Loucy (cell line): ENCODE results near the gene CHCHD6.

Source experiments
- H2AFZ ChIP-seq: fragments of 200-600 bp; sonication (generic); 2 replicates; pipeline ENCODE4 v1.6.0; 2016; ENCODE audit warnings: antibody characterized with exemption, mild to moderate bottlenecking, low read length, moderate library complexity
- H3F3A ChIP-seq: fragments of 200-600 bp; 2 replicates; pipeline ENCODE4 v1.6.0; 2016; ENCODE audit warnings: antibody characterized with exemption, low read depth, mild to moderate bottlenecking
- H3K27me3 ChIP-seq: fragments of 200-600 bp; sonication (generic); 2 replicates; pipeline ENCODE4 v1.6.1; 2014; ENCODE audit warnings: low read length, mild to moderate bottlenecking; ENCODE audit not compliant: insufficient read depth, poor library complexity, severe bottlenecking
- H3K36me3 ChIP-seq: fragments of 200-600 bp; sonication (generic); 2 replicates; pipeline ENCODE4 v1.6.1; 2016; ENCODE audit warnings: low read length; ENCODE audit not compliant: insufficient read depth
- H3K4me1 ChIP-seq: fragments of 200-600 bp; sonication (generic); 2 replicates; pipeline ENCODE4 v1.5.1; 2014; ENCODE audit warnings: low read length, mild to moderate bottlenecking; ENCODE audit not compliant: insufficient read depth, poor library complexity, severe bottlenecking
- H3K4me2 ChIP-seq: fragments of 200-600 bp; sonication (generic); 2 replicates; pipeline ENCODE4 v1.6.0; 2014; ENCODE audit warnings: antibody characterized with exemption, low read length, low read depth, mild to moderate bottlenecking; ENCODE audit not compliant: poor library complexity, severe bottlenecking
- H3K4me3 ChIP-seq: fragments of 200-600 bp; sonication (generic); 2 replicates; pipeline ENCODE4 v1.5.1; 2014; ENCODE audit warnings: low read length, mild to moderate bottlenecking, mixed read lengths; ENCODE audit not compliant: poor library complexity, severe bottlenecking
- H3K79me2 ChIP-seq: fragments of 200-600 bp; sonication (generic); 2 replicates; pipeline ENCODE4 v1.6.1; 2014; ENCODE audit warnings: low read length; ENCODE audit not compliant: insufficient read depth
- H3K9ac ChIP-seq: fragments of 200-600 bp; sonication (generic); 2 replicates; pipeline ENCODE4 v1.6.0; 2014; ENCODE audit warnings: mild to moderate bottlenecking, low read depth, low read length, moderate library complexity; ENCODE audit not compliant: poor library complexity, severe bottlenecking
- H3K9me2 ChIP-seq: fragments of 200-600 bp; sonication (generic); replicated peaks from 2 replicates; pipeline ENCODE4 v1.6.1; 2016; ENCODE audit warnings: low read depth, low read length, mixed read lengths
- H3K9me3 ChIP-seq: fragments of 200-600 bp; sonication (generic); 2 replicates; pipeline ENCODE4 v1.6.1; 2014; ENCODE audit warnings: mild to moderate bottlenecking, antibody characterized with exemption, low read length, low read depth; ENCODE audit not compliant: insufficient read depth
- H4K20me1 ChIP-seq: fragments of 200-600 bp; sonication (generic); 2 replicates; pipeline ENCODE4 v1.6.0; 2014; ENCODE audit warnings: antibody characterized with exemption, low read length, mild to moderate bottlenecking; ENCODE audit not compliant: insufficient read depth, poor library complexity, severe bottlenecking
- EZH2phosphoT487 ChIP-seq: fragments of 200-600 bp; IDR thresholded peaks from 2 replicates; pipeline ENCODE4 v1.6.1; 2018; ENCODE audit warnings: antibody characterized with exemption, mild to moderate bottlenecking, moderate library complexity, borderline replicate concordance
- TF ChIP-seq, protein P1 (sequence below): fragments of 200-600 bp; sonication (generic); conservative IDR thresholded peaks from 2 replicates; pipeline ENCODE4 v1.5.1; 2014; ENCODE audit warnings: mild to moderate bottlenecking, antibody characterized with exemption, low read length

Gene CHCHD6

GRCh38 chr3:126944089-126944965 lies 240.3 kb downstream of the CHCHD6 start:
- Histone ChIP-seq H3F3A (no peaks in the 10 kb centered on the region), H3K9ac (no peak overlapping the region), H3K36me3 (no peaks in the 10 kb centered on the region; the same call in 1 of the 2 replicates), H3K4me1 (no peaks in the 10 kb centered on the region), H3K27me3 (no peaks in the 10 kb centered on the region), H3K9me2 (no peaks in the 10 kb centered on the region), H3K9me3 (no peaks in the 10 kb centered on the region), H3K79me2 (no peaks in the 10 kb centered on the region), H3K4me2 (no peak overlapping the region), H4K20me1 (no peaks in the 10 kb centered on the region), H3K4me3 (no peak overlapping the region), H2AFZ (no peak overlapping the region)
- TF ChIP-seq, protein P1, sequence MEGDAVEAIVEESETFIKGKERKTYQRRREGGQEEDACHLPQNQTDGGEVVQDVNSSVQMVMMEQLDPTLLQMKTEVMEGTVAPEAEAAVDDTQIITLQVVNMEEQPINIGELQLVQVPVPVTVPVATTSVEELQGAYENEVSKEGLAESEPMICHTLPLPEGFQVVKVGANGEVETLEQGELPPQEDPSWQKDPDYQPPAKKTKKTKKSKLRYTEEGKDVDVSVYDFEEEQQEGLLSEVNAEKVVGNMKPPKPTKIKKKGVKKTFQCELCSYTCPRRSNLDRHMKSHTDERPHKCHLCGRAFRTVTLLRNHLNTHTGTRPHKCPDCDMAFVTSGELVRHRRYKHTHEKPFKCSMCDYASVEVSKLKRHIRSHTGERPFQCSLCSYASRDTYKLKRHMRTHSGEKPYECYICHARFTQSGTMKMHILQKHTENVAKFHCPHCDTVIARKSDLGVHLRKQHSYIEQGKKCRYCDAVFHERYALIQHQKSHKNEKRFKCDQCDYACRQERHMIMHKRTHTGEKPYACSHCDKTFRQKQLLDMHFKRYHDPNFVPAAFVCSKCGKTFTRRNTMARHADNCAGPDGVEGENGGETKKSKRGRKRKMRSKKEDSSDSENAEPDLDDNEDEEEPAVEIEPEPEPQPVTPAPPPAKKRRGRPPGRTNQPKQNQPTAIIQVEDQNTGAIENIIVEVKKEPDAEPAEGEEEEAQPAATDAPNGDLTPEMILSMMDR = no peak
- TF ChIP-seq EZH2phosphoT487 = no peak

- H3K9ac ChIP-seq = no peak overlapping the region
- TF ChIP-seq, protein P1 = peak; percentile 36
- TF ChIP-seq EZH2phosphoT487 = no peak
- H3K4me2 ChIP-seq = no peak overlapping the region
- H3K36me3 ChIP-seq = no peaks in the 10 kb centered on the region; the same call in 1 of the 2 replicates
- no peak overlapping the region for H2AFZ ChIP-seq
- no peaks in the 10 kb centered on the region for H3K9me2 ChIP-seq
- H3K27me3 ChIP-seq = no peaks in the 10 kb centered on the region
- H4K20me1 ChIP-seq = no peaks in the 10 kb centered on the region
- H3K9me3 ChIP-seq = no peaks in the 10 kb centered on the region
- no peaks in the 10 kb centered on the region for H3K79me2 ChIP-seq
- H3F3A ChIP-seq = no peaks in the 10 kb centered on the region
- H3K4me3 ChIP-seq = no peak overlapping the region
- H3K4me1 ChIP-seq = no peaks in the 10 kb centered on the region
These were observed 241.2 kb downstream of the CHCHD6 start for GRCh38 chr3:126945171-126945721.

GRCh38 chr3:126945891-126946290 lies 241.9 kb downstream of the CHCHD6 start:
- Histone ChIP-seq H3K9me3 (no peaks in the 10 kb centered on the region), H3K27me3 (no peaks in the 10 kb centered on the region), H3K79me2 (no peaks in the 10 kb centered on the region), H3K4me1 (no peaks in the 10 kb centered on the region), H3K36me3 (no peaks in the 10 kb centered on the region; the same call in 1 of the 2 replicates), H2AFZ (no peak overlapping the region), H3K4me3 (no peak overlapping the region), H3K9me2 (no peaks in the 10 kb centered on the region), H3K4me2 (no peak overlapping the region), H3F3A (no peaks in the 10 kb centered on the region), H3K9ac (no peak overlapping the region), H4K20me1 (no peaks in the 10 kb centered on the region)
- TF ChIP-seq EZH2phosphoT487 = no peak
- TF ChIP-seq, protein P1 = no peak
